HCT116 (cell line): Measurements from ENCODE around the gene KAZN. TPM values are rescaled to one million over a fixed set of nuclear protein-coding genes. Genes with fewer than 3 reads are reported as not detected.

Experiments
- ATAC-seq: fragments of 200-7000 bp; cut with Tn5 transposase; 2 replicates; pipeline ENCODE4 v1.9.1; 2020; ENCODE audit warnings: mild to moderate bottlenecking, moderate library complexity
- BruUV-seq: library from RNA; stranded (reverse); fragments of 400-500 nt; replicated peaks from 2 replicates; lab custom pipeline; 2021; lab: Mats Ljungman, UMichigan
- CTCF ChIA-PET: fragments of 300-600 bp; sonication (Branson Sonifier 250); formaldehyde crosslinking; loops from one replicate; lab custom pipeline; 2021; ENCODE audit warnings: antibody characterized with exemption; lab: Charles Lee
- POLR2A ChIA-PET: fragments of 300-600, 350-600 bp; sonication (Branson Sonifier 250); formaldehyde crosslinking; loops from one replicate; lab custom pipeline; 2021; ENCODE audit warnings: antibody characterized with exemption; lab: Charles Lee
- RAD21 ChIA-PET, 2 experiments: fragments of 300-600 bp; sonication (Branson Sonifier 250); formaldehyde crosslinking; loops; one replicate each; lab custom pipeline; 2023; ENCODE audit warnings: low total read pairs in 2 of 2; ENCODE audit not compliant: uncharacterized antibody in 2 of 2, unreplicated experiment in 2 of 2, low non-redundant PET in 1 of 2; lab: Charles Lee
- DNase-seq: peaks from one replicate; pipeline ENCODE4 v3.0.0-alpha.2; 2010; ENCODE audit warnings: low read depth, low spot score
- H2AFZ ChIP-seq: fragments of 200-600 bp; shearing (Covaris generic), sonication (generic); 2 replicates; pipeline ENCODE4 v1.6.1; 2017; ENCODE audit warnings: low read depth, mixed run types, mixed read lengths, antibody characterized with exemption, low read length; ENCODE audit not compliant: poor library complexity, severe bottlenecking
- H3K27ac ChIP-seq: 2 replicates; pipeline ENCODE4 v1.5.1; 2012; ENCODE audit warnings: low read depth, low read length
- H3K27me3 ChIP-seq: fragments of 200-600 bp; sonication (generic); 2 replicates; pipeline ENCODE4 v1.6.1; 2016; ENCODE audit warnings: mixed run types, low read length, mixed read lengths; ENCODE audit not compliant: insufficient read depth
- H3K36me3 ChIP-seq, 2 experiments: fragments of 200-500 bp in 1 of 2; fragments of 200-600 bp in 1 of 2; sonication (Bioruptor generic) in 1 of 2; sonication (generic) in 1 of 2; 2 replicates each; pipeline versions ENCODE4 v1.5.1 to v1.6.1; 2014 to 2016; ENCODE audit warnings: low read length in 2 of 2, inconsistent platforms in 1 of 2, mixed read lengths in 1 of 2, mixed run types in 1 of 2; ENCODE audit not compliant: insufficient read depth in 2 of 2, control insufficient read depth in 1 of 2
- H3K4me1 ChIP-seq, 2 experiments: fragments of 200-600 bp in 1 of 2; sonication (generic) in 1 of 2; 2 replicates each; pipeline versions ENCODE4 v1.5.1 to v1.6.1; 2012 to 2017; ENCODE audit warnings: low read length in 2 of 2, inconsistent platforms in 1 of 2, mild to moderate bottlenecking in 1 of 2, mixed read lengths in 1 of 2, mixed run types in 1 of 2, moderate library complexity in 1 of 2; ENCODE audit not compliant: insufficient read depth in 2 of 2, control insufficient read depth in 1 of 2
- H3K4me2 ChIP-seq: fragments of 200-600 bp; sonication (generic); 2 replicates; pipeline ENCODE4 v1.6.1; 2017; ENCODE audit warnings: mixed run types, low read length, mixed read lengths
- H3K4me3 ChIP-seq, 2 experiments: fragments of 200-600 bp in 1 of 2; sonication (generic) in 1 of 2; replicated peaks in 1 of 2; 2 replicates each; pipeline ENCODE4 v1.5.1; 2011 to 2016; ENCODE audit warnings: low read length in 2 of 2, control low read depth in 1 of 2, low read depth in 1 of 2, mild to moderate bottlenecking in 1 of 2, mixed read lengths in 1 of 2, mixed run types in 1 of 2
- H3K79me2 ChIP-seq: fragments of 200-600 bp; sonication (generic); 2 replicates; pipeline ENCODE4 v1.6.1; 2017; ENCODE audit warnings: mild to moderate bottlenecking, mixed run types, low read length, moderate library complexity, mixed read lengths; ENCODE audit not compliant: insufficient read depth
- H3K9ac ChIP-seq: fragments of 200-600 bp; sonication (generic); 2 replicates; pipeline ENCODE4 v1.6.1; 2016; ENCODE audit warnings: low read length, mixed read lengths
- H3K9me2 ChIP-seq: fragments of 200-600 bp; sonication (generic), shearing (Covaris generic); 2 replicates; pipeline ENCODE4 v1.6.1; 2017; ENCODE audit warnings: mixed run types, mild to moderate bottlenecking, moderate library complexity; ENCODE audit not compliant: insufficient read depth
- H3K9me3 ChIP-seq, 2 experiments: fragments of 200-500 bp in 1 of 2; fragments of 200-600 bp in 1 of 2; sonication (Bioruptor generic) in 1 of 2; sonication (generic) in 1 of 2; 2 replicates each; pipeline ENCODE4 v1.6.1; 2014 to 2017; ENCODE audit warnings: low read length in 2 of 2, mixed read lengths in 2 of 2, inconsistent platforms in 1 of 2, low read depth in 1 of 2, mild to moderate bottlenecking in 1 of 2, mixed run types in 1 of 2, moderate library complexity in 1 of 2; ENCODE audit not compliant: control insufficient read depth in 1 of 2, insufficient read depth in 1 of 2
- H4K20me1 ChIP-seq: fragments of 200-600 bp; sonication (generic), shearing (Covaris generic); 2 replicates; pipeline ENCODE4 v1.6.1; 2017; ENCODE audit warnings: mixed run types, mild to moderate bottlenecking, moderate library complexity; ENCODE audit not compliant: insufficient read depth
- CBX3 ChIP-seq: IDR thresholded peaks from 2 replicates; pipeline ENCODE4 v1.6.1; 2012; ENCODE audit warnings: low read depth
- CEBPB ChIP-seq: IDR thresholded peaks from 2 replicates; pipeline ENCODE4 v1.6.1; 2012; ENCODE audit warnings: low read depth
- ELF1 ChIP-seq: IDR thresholded peaks from 2 replicates; pipeline ENCODE4 v1.6.1; 2012; ENCODE audit warnings: low read depth, borderline replicate concordance
- EZH2 ChIP-seq: fragments of 200-600 bp; sonication (generic); IDR thresholded peaks from 2 replicates; pipeline ENCODE4 v1.6.1; 2017; ENCODE audit warnings: antibody characterized with exemption, mixed run types
- POLR2AphosphoS5 ChIP-seq: IDR thresholded peaks from 2 replicates; pipeline ENCODE4 v1.6.1; 2011; ENCODE audit warnings: mild to moderate bottlenecking, low read depth, low read length, moderate library complexity
- SP1 ChIP-seq: IDR thresholded peaks from 2 replicates; pipeline ENCODE4 v1.6.1; 2012; ENCODE audit warnings: low read depth
- TCF7L2 ChIP-seq: IDR thresholded peaks from 2 replicates; pipeline ENCODE4 v1.7.0; 2011; ENCODE audit warnings: borderline replicate concordance, inconsistent platforms; ENCODE audit not compliant: insufficient read depth, insufficient read length; ENCODE audit errors: extremely low read depth
- YY1 ChIP-seq: IDR thresholded peaks from 2 replicates; pipeline ENCODE4 v1.6.1; 2011; ENCODE audit warnings: low read length, low read depth, moderate library complexity, mild to moderate bottlenecking; ENCODE audit not compliant: insufficient replicate concordance; ENCODE audit errors: extremely low read depth
- ZNF274 ChIP-seq: fragments of 200-500 bp; sonication (Bioruptor generic); IDR thresholded peaks from 2 replicates; pipeline ENCODE4 v1.6.1; 2014; ENCODE audit warnings: mild to moderate bottlenecking, low read depth, low read length, inconsistent platforms
- intact Hi-C: fragments of 100-400 bp; cut with micrococcal nuclease; formaldehyde crosslinking; loops from 2 replicates; pipeline ENCODE4 v1.10.0; 2022
- total RNA-seq: library from RNA; stranded (reverse); gene quantifications from one replicate; pipeline ENCODE4 v1.2.1, GENCODE V29; 2021; ENCODE audit not compliant: unreplicated experiment
- TF ChIP-seq, protein P1 (sequence below): IDR thresholded peaks from 2 replicates; pipeline ENCODE4 v1.6.1; 2012

KAZN gene
- total RNA-seq, 1 experiment from 2014 or later: 13.4 TPM

DNA sequence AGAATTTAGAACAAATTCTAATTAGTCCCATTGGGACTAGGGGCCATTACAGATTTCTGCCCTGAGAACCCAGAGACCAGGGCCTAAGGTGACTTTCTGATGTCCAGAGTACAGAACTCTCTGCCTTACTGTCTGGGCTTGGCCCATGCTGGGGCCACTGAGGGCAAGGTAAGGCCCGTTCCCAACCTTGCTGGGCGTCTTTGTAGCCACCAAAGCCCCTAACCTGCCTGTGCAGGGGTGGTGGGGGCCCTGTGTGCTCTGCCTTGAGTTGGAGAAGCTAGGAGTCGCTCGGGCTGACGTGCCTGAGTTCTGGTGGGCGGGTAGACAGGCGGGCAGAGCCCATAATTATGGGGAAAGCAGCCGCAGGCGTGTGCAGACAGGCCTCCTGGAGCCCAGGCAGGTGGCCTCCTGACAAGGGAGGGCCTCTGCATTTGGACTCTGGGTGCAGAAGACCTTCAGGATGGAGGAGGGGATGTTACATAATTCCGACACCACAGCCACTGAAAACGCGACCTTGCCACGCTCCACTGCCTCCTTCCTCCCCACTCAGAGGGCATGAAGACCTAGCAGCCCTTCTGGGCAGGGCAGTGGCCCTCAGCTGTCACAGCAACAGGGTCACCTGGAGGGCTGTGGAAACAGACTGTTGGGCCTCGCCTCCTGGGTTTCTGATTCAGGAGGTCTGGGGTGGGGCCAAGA is 315.1 kb downstream of the KAZN start:
- Histone ChIP-seq H3K4me1 (peaks cover 5 to 10% of the 10 kb centered on the region in 2 experiments; a peak in 2 of 4 replicates), H3K4me2 (no peak overlapping the region), H3K79me2 (no peaks in the 10 kb centered on the region), H2AFZ (no peak overlapping the region), H4K20me1 (no peaks in the 10 kb centered on the region), H3K4me3 (no peak overlapping the region), H3K9me2 (no peaks in the 10 kb centered on the region), H3K9ac (no peak overlapping the region), H3K9me3 (no peaks in the 10 kb centered on the region), H3K27me3 (no peaks in the 10 kb centered on the region), H3K27ac (no peak overlapping the region), H3K36me3 (no peaks in the 10 kb centered on the region)
- DNase-seq (no peak), ATAC-seq (no peak)
- BruUV-seq: no TSS peak
- TF ChIP-seq CEBPB (no peak), YY1 (no peak), POLR2AphosphoS5 (no peak), TCF7L2 (no peak), SP1 (no peak), ZNF274 (no peak), ELF1 (no peak), CBX3 (no peak), EZH2 (no peak)
- TF ChIP-seq, protein P1, sequence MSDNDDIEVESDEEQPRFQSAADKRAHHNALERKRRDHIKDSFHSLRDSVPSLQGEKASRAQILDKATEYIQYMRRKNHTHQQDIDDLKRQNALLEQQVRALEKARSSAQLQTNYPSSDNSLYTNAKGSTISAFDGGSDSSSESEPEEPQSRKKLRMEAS: no peak
- intact Hi-C loops: loop anchor here (2.0 kb wide), 1 partner anchor 113 kb away; no protein-coding TSS in a partner anchor
- ChIA-PET CTCF (no interaction called here), RAD21 (no interaction called here), POLR2A (no interaction called here)
